ENCODE measurements around the gene SYCP3. TPM values are rescaled to one million over a fixed set of nuclear protein-coding genes. Genes with fewer than 3 reads are reported as not detected.

The SYCP3 gene
- polyA plus RNA-seq, 1 donor (not counting 4 experiments of a cell fraction or from before 2014, with no cell fraction given) = 0.16 TPM

DNA sequence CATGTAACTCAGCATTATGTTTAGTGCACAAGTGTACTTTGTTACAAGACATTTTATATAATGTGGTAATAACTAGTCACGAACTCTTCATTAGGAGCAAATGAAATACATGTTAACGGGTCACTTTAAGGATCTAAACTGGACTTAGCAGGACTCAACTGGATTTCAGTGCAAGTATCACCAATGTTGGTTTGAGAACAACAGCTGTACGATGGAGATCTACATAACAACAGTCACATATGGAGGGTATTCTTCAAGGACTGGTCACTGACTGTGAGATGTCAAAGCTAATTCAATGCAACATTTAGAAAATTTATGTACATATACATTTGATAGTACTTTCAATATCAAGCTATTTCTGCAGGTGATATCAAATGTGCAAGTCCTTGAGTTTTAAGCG, 22.5 kb upstream of the SYCP3 start:
- Histone ChIP-seq H3K9ac (ENCODE audit: control insufficient read depth, extremely low read depth, insufficient read depth, low read length) (no peak overlapping the region), H3K9me3 (ENCODE audit: control insufficient read depth, low read depth, low read length) (no peaks in the 10 kb centered on the region), H3K36me3 (ENCODE audit: control insufficient read depth in 2 of 2, extremely low read depth in 1 of 2, insufficient read depth in 2 of 2, low read length in 2 of 2) (peaks cover 2 to 3% of the 10 kb centered on the region in 2 experiments), H2AFZ (ENCODE audit: control insufficient read depth, low read length) (no peak overlapping the region), H3K27ac (ENCODE audit: control insufficient read depth, insufficient read depth, low read length) (no peak overlapping the region), H3K79me2 (ENCODE audit: control insufficient read depth, insufficient read depth, low read length) (no peaks in the 10 kb centered on the region), H3K4me1 (ENCODE audit: control insufficient read depth, extremely low read depth, insufficient read depth, low read length) (peaks cover 4% of the 10 kb centered on the region), H3K27me3 (ENCODE audit: control insufficient read depth, extremely low read depth, insufficient read depth, low read length) (no peaks in the 10 kb centered on the region), H3K9me1 (ENCODE audit: control insufficient read depth, extremely low read depth, insufficient read depth, low read length) (no peaks in the 10 kb centered on the region), H4K20me1 (ENCODE audit: control insufficient read depth, extremely low read depth, insufficient read depth, low read length) (no peaks in the 10 kb centered on the region), H3K4me2 (ENCODE audit: control insufficient read depth, extremely low read depth, insufficient read depth, low read depth, low read length) (no peak overlapping the region), H3K4me3 (ENCODE audit: control insufficient read depth in 2 of 3, extremely low read depth in 1 of 3, insufficient read depth in 2 of 3, low read depth in 1 of 3, low read length in 3 of 3) (no peak overlapping the region)
- FAIRE-seq (no peak), DNase-seq (ENCODE audit: low read depth, low spot score) (no peak)
- dilution Hi-C loops (cut with MboI; ENCODE audit: extremely low pct_ligation_motif_present, low sequenced_read_pairs) = no loop called here
- no peak for TF ChIP-seq EZH2 (IDR thresholded peaks at IDR 0.05; ENCODE audit: low read length)
- TF ChIP-seq, protein P1, sequence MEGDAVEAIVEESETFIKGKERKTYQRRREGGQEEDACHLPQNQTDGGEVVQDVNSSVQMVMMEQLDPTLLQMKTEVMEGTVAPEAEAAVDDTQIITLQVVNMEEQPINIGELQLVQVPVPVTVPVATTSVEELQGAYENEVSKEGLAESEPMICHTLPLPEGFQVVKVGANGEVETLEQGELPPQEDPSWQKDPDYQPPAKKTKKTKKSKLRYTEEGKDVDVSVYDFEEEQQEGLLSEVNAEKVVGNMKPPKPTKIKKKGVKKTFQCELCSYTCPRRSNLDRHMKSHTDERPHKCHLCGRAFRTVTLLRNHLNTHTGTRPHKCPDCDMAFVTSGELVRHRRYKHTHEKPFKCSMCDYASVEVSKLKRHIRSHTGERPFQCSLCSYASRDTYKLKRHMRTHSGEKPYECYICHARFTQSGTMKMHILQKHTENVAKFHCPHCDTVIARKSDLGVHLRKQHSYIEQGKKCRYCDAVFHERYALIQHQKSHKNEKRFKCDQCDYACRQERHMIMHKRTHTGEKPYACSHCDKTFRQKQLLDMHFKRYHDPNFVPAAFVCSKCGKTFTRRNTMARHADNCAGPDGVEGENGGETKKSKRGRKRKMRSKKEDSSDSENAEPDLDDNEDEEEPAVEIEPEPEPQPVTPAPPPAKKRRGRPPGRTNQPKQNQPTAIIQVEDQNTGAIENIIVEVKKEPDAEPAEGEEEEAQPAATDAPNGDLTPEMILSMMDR (optimal IDR thresholded peaks at IDR 0.05 in 1 of 3, IDR thresholded peaks at IDR 0.05 in 1 of 3, conservative IDR thresholded peaks at IDR 0.05 in 1 of 3; ENCODE audit: extremely low read depth in 1 of 3, insufficient read depth in 2 of 3, low read length in 3 of 3) = no peak

GRCh38 chr12:101761350-101761749, 22.1 kb upstream of the SYCP3 start:
- H2AFZ ChIP-seq (ENCODE audit: control insufficient read depth, low read length) = no peak overlapping the region
- H3K9me1 ChIP-seq (ENCODE audit: control insufficient read depth, extremely low read depth, insufficient read depth, low read length) = no peaks in the 10 kb centered on the region
- no peak overlapping the region for H3K4me3 ChIP-seq (ENCODE audit: control insufficient read depth in 2 of 3, extremely low read depth in 1 of 3, insufficient read depth in 2 of 3, low read depth in 1 of 3, low read length in 3 of 3)
- H3K4me2 ChIP-seq (ENCODE audit: control insufficient read depth, extremely low read depth, insufficient read depth, low read depth, low read length) = no peak overlapping the region
- no peak for DNase-seq (ENCODE audit: low read depth, low spot score)
- H3K27ac ChIP-seq (ENCODE audit: control insufficient read depth, insufficient read depth, low read length) = no peak overlapping the region
- no peaks in the 10 kb centered on the region for H3K79me2 ChIP-seq (ENCODE audit: control insufficient read depth, insufficient read depth, low read length)
- dilution Hi-C loops (cut with MboI; ENCODE audit: extremely low pct_ligation_motif_present, low sequenced_read_pairs) = no loop called here
- peaks cover 4% of the 10 kb centered on the region for H3K4me1 ChIP-seq (ENCODE audit: control insufficient read depth, extremely low read depth, insufficient read depth, low read length)
- peaks cover 2 to 3% of the 10 kb centered on the region in 2 experiments for H3K36me3 ChIP-seq (ENCODE audit: control insufficient read depth in 2 of 2, extremely low read depth in 1 of 2, insufficient read depth in 2 of 2, low read length in 2 of 2)
- no peak overlapping the region for H3K9ac ChIP-seq (ENCODE audit: control insufficient read depth, extremely low read depth, insufficient read depth, low read length)
- no peak for FAIRE-seq
- H4K20me1 ChIP-seq (ENCODE audit: control insufficient read depth, extremely low read depth, insufficient read depth, low read length) = no peaks in the 10 kb centered on the region
- no peaks in the 10 kb centered on the region for H3K27me3 ChIP-seq (ENCODE audit: control insufficient read depth, extremely low read depth, insufficient read depth, low read length)
- no peaks in the 10 kb centered on the region for H3K9me3 ChIP-seq (ENCODE audit: control insufficient read depth, low read depth, low read length)
- no peak for TF ChIP-seq EZH2 (IDR thresholded peaks at IDR 0.05; ENCODE audit: low read length)
- TF ChIP-seq, protein P1 (optimal IDR thresholded peaks at IDR 0.05 in 1 of 3, IDR thresholded peaks at IDR 0.05 in 1 of 3, conservative IDR thresholded peaks at IDR 0.05 in 1 of 3; ENCODE audit: extremely low read depth in 1 of 3, insufficient read depth in 2 of 3, low read length in 3 of 3) = no peak

All from keratinocyte (primary cell).